H1 (cell line): ENCODE results near the gene IGFBP4. TPM values are rescaled to one million over a fixed set of nuclear protein-coding genes. Genes with fewer than 3 reads are reported as not detected.
A peak's percentile ranks its signal among the peaks of the same experiment; 100 is the strongest.

Experiments used
- CTCF ChIA-PET: fragments of 300-600 bp; sonication (Branson Sonifier 250); formaldehyde crosslinking; loops from one replicate; lab custom pipeline; 2021; ENCODE audit not compliant: partially characterized antibody; lab: Charles Lee
- POLR2A ChIA-PET: fragments of 300-600 bp; sonication (Branson Sonifier 250); formaldehyde crosslinking; loops from one replicate; lab custom pipeline; 2021; ENCODE audit warnings: inconsistent platforms; ENCODE audit not compliant: partially characterized antibody; lab: Charles Lee
- DNase-seq, 2 experiments: peaks; one replicate each; pipeline versions ENCODE4 v3.0.0 to v3.0.0-alpha.2; 2010 to 2022; ENCODE audit warnings: low spot score in 2 of 2, low read depth in 1 of 2, mixed read lengths in 1 of 2
- FAIRE-seq: peaks from 2 replicates; lab custom pipeline; 2011; peaks lifted over from hg19 to GRCh38; lab: Jason Lieb, UNC
- H2AFZ ChIP-seq: 2 replicates; pipeline ENCODE4 v1.8.1; 2012; ENCODE audit warnings: low read length, inconsistent platforms
- H2AK5ac ChIP-seq: 2 replicates; pipeline ENCODE4 v1.6.1; 2013; ENCODE audit warnings: low read depth, low read length
- H2BK120ac ChIP-seq: replicated peaks from 2 replicates; pipeline ENCODE3; 2013; ENCODE audit warnings: low read depth, low read length, inconsistent platforms
- H2BK12ac ChIP-seq: 2 replicates; pipeline ENCODE4 v1.6.1; 2013; ENCODE audit warnings: low read depth, low read length
- H2BK15ac ChIP-seq: 2 replicates; pipeline ENCODE4 v1.6.1; 2013; ENCODE audit warnings: low read length
- H2BK20ac ChIP-seq: 2 replicates; pipeline ENCODE4 v1.6.1; 2013; ENCODE audit warnings: low read length
- H2BK5ac ChIP-seq: 2 replicates; pipeline ENCODE4 v1.6.1; 2013; ENCODE audit warnings: low read depth, low read length
- H3K14ac ChIP-seq: 2 replicates; pipeline ENCODE4 v1.6.1; 2013; ENCODE audit warnings: inconsistent platforms; ENCODE audit not compliant: insufficient read length
- H3K18ac ChIP-seq: 2 replicates; pipeline ENCODE4 v1.6.1; 2013; ENCODE audit warnings: low read length; ENCODE audit errors: extremely low read depth
- H3K23ac ChIP-seq: 2 replicates; pipeline ENCODE4 v1.6.1; 2013; ENCODE audit warnings: inconsistent platforms; ENCODE audit not compliant: insufficient read length
- H3K23me2 ChIP-seq: 2 replicates; pipeline ENCODE4 v1.6.1; 2013; ENCODE audit warnings: low read depth, low read length
- H3K27ac ChIP-seq: 2 replicates; pipeline ENCODE4 v1.6.1; 2011; ENCODE audit warnings: low read depth, low read length, inconsistent platforms
- H3K27me3 ChIP-seq, 4 experiments: replicated peaks in 1 of 4; 1 replicate in 1 of 4; 2 replicates in 3 of 4; pipeline versions ENCODE4 v1.6.1 to v1.8.1; 2011 to 2013; ENCODE audit warnings: low read length in 3 of 4, mild to moderate bottlenecking in 3 of 4, inconsistent platforms in 2 of 4, mixed read lengths in 2 of 4, moderate library complexity in 1 of 4; ENCODE audit not compliant: control insufficient read depth in 3 of 4, insufficient read depth in 3 of 4; ENCODE audit errors: extremely low read depth in 1 of 4
- H3K36me3 ChIP-seq, 4 experiments: 2 replicates each; pipeline versions ENCODE4 v1.6.1 to v1.8.1; 2011 to 2013; ENCODE audit warnings: mild to moderate bottlenecking in 4 of 4, low read length in 3 of 4, moderate library complexity in 2 of 4, control low read depth in 1 of 4, inconsistent platforms in 1 of 4; ENCODE audit not compliant: insufficient read depth in 4 of 4, control insufficient read depth in 2 of 4
- H3K4ac ChIP-seq: replicated peaks from 2 replicates; pipeline ENCODE3; 2013; ENCODE audit warnings: low read length, low read depth, mixed read lengths, inconsistent platforms; ENCODE audit not compliant: insufficient read length
- H3K4me1 ChIP-seq, 4 experiments: replicated peaks in 1 of 4; 1 replicate in 1 of 4; 2 replicates in 3 of 4; pipeline versions ENCODE4 v1.6.1 to v1.8.1; 2011 to 2013; ENCODE audit warnings: low read length in 3 of 4, inconsistent platforms in 2 of 4, mixed read lengths in 1 of 4; ENCODE audit not compliant: insufficient read depth in 4 of 4, control insufficient read depth in 3 of 4
- H3K4me2 ChIP-seq, 2 experiments: 2 replicates each; pipeline versions ENCODE4 v1.6.1 to v1.8.1; 2011 to 2013; ENCODE audit warnings: low read depth in 2 of 2, low read length in 2 of 2, control low read depth in 1 of 2, inconsistent platforms in 1 of 2, mild to moderate bottlenecking in 1 of 2; ENCODE audit not compliant: insufficient read depth in 1 of 2
- H3K4me3 ChIP-seq, 4 experiments: fragments of 200-600, 300-600 bp in 1 of 4; sonication (generic), shearing (Covaris generic), sonication (Bioruptor Twin) in 1 of 4; 2 replicates each; pipeline versions ENCODE4 v1.5.1 to v1.8.1; 2011 to 2016; ENCODE audit warnings: low read length in 4 of 4, low read depth in 3 of 4, control low read depth in 2 of 4, inconsistent platforms in 2 of 4, mild to moderate bottlenecking in 2 of 4, mixed read lengths in 1 of 4, moderate library complexity in 1 of 4; ENCODE audit not compliant: insufficient read depth in 2 of 4; ENCODE audit errors: extremely low read depth in 1 of 4
- H3K56ac ChIP-seq: replicated peaks from 2 replicates; pipeline ENCODE3; 2013; ENCODE audit warnings: low read depth, mild to moderate bottlenecking, mixed read lengths, low read length, inconsistent platforms; ENCODE audit not compliant: insufficient read length
- H3K79me1 ChIP-seq: 2 replicates; pipeline ENCODE4 v1.6.1; 2013; ENCODE audit warnings: low read depth, low read length, control low read depth
- H3K79me2 ChIP-seq, 2 experiments: 2 replicates each; pipeline versions ENCODE4 v1.6.1 to v1.8.1; 2012 to 2013; ENCODE audit warnings: low read length in 2 of 2, mild to moderate bottlenecking in 2 of 2, inconsistent platforms in 1 of 2; ENCODE audit not compliant: insufficient read depth in 2 of 2, control insufficient read depth in 1 of 2
- H3K9ac ChIP-seq, 4 experiments: replicated peaks in 1 of 4; 1 replicate in 1 of 4; 2 replicates in 3 of 4; pipeline versions ENCODE4 v1.6.1 to v1.8.1; 2011 to 2013; ENCODE audit warnings: low read depth in 3 of 4, low read length in 3 of 4, control low read depth in 2 of 4, mild to moderate bottlenecking in 2 of 4, moderate library complexity in 2 of 4, inconsistent platforms in 1 of 4; ENCODE audit errors: extremely low read depth in 1 of 4
- H3K9me3 ChIP-seq, 2 experiments: 2 replicates each; pipeline versions ENCODE4 v1.6.1 to v1.8.1; 2012 to 2013; ENCODE audit warnings: mild to moderate bottlenecking in 2 of 2, moderate library complexity in 2 of 2, control low read depth in 1 of 2, inconsistent platforms in 1 of 2, low read depth in 1 of 2, low read length in 1 of 2, mixed read lengths in 1 of 2; ENCODE audit not compliant: insufficient read depth in 2 of 2
- H4K20me1 ChIP-seq, 2 experiments: replicated peaks in 1 of 2; 2 replicates each; pipeline versions ENCODE3 to v1.8.1; 2011 to 2013; ENCODE audit warnings: inconsistent platforms in 2 of 2, low read length in 2 of 2, mild to moderate bottlenecking in 1 of 2; ENCODE audit not compliant: insufficient read depth in 2 of 2, control insufficient read depth in 1 of 2
- H4K5ac ChIP-seq: 2 replicates; pipeline ENCODE4 v1.6.1; 2013; ENCODE audit warnings: low read length, low read depth, mixed read lengths, inconsistent platforms; ENCODE audit not compliant: insufficient read length
- H4K8ac ChIP-seq: 2 replicates; pipeline ENCODE4 v1.8.0; 2013; ENCODE audit warnings: mild to moderate bottlenecking, moderate library complexity, low read length, inconsistent platforms; ENCODE audit not compliant: insufficient read depth; ENCODE audit errors: extremely low read depth
- H4K91ac ChIP-seq: replicated peaks from 2 replicates; pipeline ENCODE3; 2013; ENCODE audit warnings: low read length, mixed read lengths, inconsistent platforms; ENCODE audit not compliant: insufficient read length
- BACH1 ChIP-seq: IDR thresholded peaks from 2 replicates; pipeline ENCODE4 v1.6.1; 2012; ENCODE audit warnings: low read length, improper control_type of control experiment
- BRCA1 ChIP-seq: IDR thresholded peaks from 2 replicates; pipeline ENCODE4 v1.6.1; 2012; ENCODE audit warnings: low read depth, low read length, improper control_type of control experiment
- CEBPB ChIP-seq: IDR thresholded peaks from 2 replicates; pipeline ENCODE4 v1.6.1; 2012; ENCODE audit warnings: low read depth, low read length
- GTF2F1 ChIP-seq: IDR thresholded peaks from 2 replicates; pipeline ENCODE4 v1.6.1; 2012; ENCODE audit warnings: low read depth, low read length, improper control_type of control experiment, borderline replicate concordance
- MAFK ChIP-seq: IDR thresholded peaks from 2 replicates; pipeline ENCODE4 v1.6.1; 2012; ENCODE audit warnings: low read depth, mild to moderate bottlenecking, improper control_type of control experiment, low read length
- POLR2AphosphoS5 ChIP-seq: IDR thresholded peaks from 2 replicates; pipeline ENCODE4 v1.6.1; 2011; ENCODE audit warnings: low read depth, low read length
- POU5F1 ChIP-seq: IDR thresholded peaks from 2 replicates; pipeline ENCODE4 v1.6.1; 2011; ENCODE audit warnings: low read depth, mild to moderate bottlenecking, low read length, moderate library complexity
- RXRA ChIP-seq: IDR thresholded peaks from 2 replicates; pipeline ENCODE4 v1.6.1; 2011; ENCODE audit warnings: low read depth, mild to moderate bottlenecking, low read length, moderate library complexity; ENCODE audit not compliant: insufficient read depth
- SIX5 ChIP-seq: IDR thresholded peaks from 2 replicates; pipeline ENCODE4 v1.6.1; 2011; ENCODE audit warnings: mild to moderate bottlenecking, low read depth, low read length
- SP1 ChIP-seq: IDR thresholded peaks from 2 replicates; pipeline ENCODE4 v1.6.1; 2011; ENCODE audit warnings: low read depth, low read length
- SP2 ChIP-seq: IDR thresholded peaks from 2 replicates; pipeline ENCODE4 v1.6.1; 2012; ENCODE audit warnings: mild to moderate bottlenecking, low read length, inconsistent platforms
- SRF ChIP-seq: IDR thresholded peaks from 2 replicates; pipeline ENCODE4 v1.6.1; 2011; ENCODE audit warnings: mild to moderate bottlenecking, low read depth, low read length, moderate library complexity
- TAF1 ChIP-seq: IDR thresholded peaks from 2 replicates; pipeline ENCODE4 v1.6.1; 2011; ENCODE audit warnings: mild to moderate bottlenecking, low read depth, low read length
- TEAD4 ChIP-seq: IDR thresholded peaks from 2 replicates; pipeline ENCODE4 v1.6.1; 2012; ENCODE audit warnings: low read depth, low read length, inconsistent platforms, mixed read lengths
- YY1 ChIP-seq: IDR thresholded peaks from 2 replicates; pipeline ENCODE4 v1.6.1; 2011; ENCODE audit warnings: low read depth, mild to moderate bottlenecking, low read length
- WGBS, 2 experiments: shearing (Covaris generic) in 1 of 2; methylation state at CpG; one replicate each; pipeline versions ENCODE4 v1.1.6 to v1.1.7; 2013 to 2015; ENCODE audit warnings: low lambda C conversion rate in 2 of 2, mixed read lengths in 2 of 2, inconsistent platforms in 1 of 2, low coverage in 1 of 2, missing lambda C conversion rate in 1 of 2; ENCODE audit not compliant: insufficient replicate concordance in 2 of 2, insufficient coverage in 1 of 2, insufficient read length in 1 of 2; ENCODE audit errors: extremely low coverage in 1 of 2, missing lambda C conversion rate in 1 of 2; 5-methylcytosine and 5-hydroxymethylcytosine counted together
- polyA plus RNA-seq, 7 experiments: library from polyadenylated mRNA; depleted of rRNA in 3 of 7; stranded (reverse) in 5 of 7; unstranded in 2 of 7; fragments of >200 nt in 5 of 7; fragments of 200-250 nt in 2 of 7; gene quantifications; 1 replicate in 5 of 7; 2 replicates in 1 of 7; 4 replicates in 1 of 7; pipeline versions ENCODE4 v1.2.1 to v1.2.3, GENCODE V29; 2011 to 2013; ENCODE audit warnings: missing spikeins in 2 of 7, mixed read lengths in 2 of 7
- total RNA-seq: library from RNA; stranded (reverse); fragmentation: NEBNext Ultra II Directional; extraction: Animal tissue kit (Norgen Biotek cat#: 25700); gene quantifications from 2 replicates; pipeline ENCODE4 v1.2.1, GENCODE V29; 2021

IGFBP4 gene
- total and polyA plus RNA-seq, 2 of the 8 experiments (the other 6 are each of a cell fraction or from before 2014, with no cell fraction given), result 85.5 to 105 TPM

GRCh38 chr17:40496634-40497420, 53.6 kb downstream of the IGFBP4 start:
- Histone ChIP-seq H3K18ac (no peak overlapping the region), H2BK5ac (no peak overlapping the region; the same call in 1 of the 2 replicates), H4K91ac (no peak overlapping the region), H4K8ac (no peak overlapping the region), H2BK120ac (no peak overlapping the region), H3K4me2 (no peak overlapping the region), H3K79me2 (no peaks in the 10 kb centered on the region), H3K27me3 (no peaks in the 10 kb centered on the region), H3K23me2 (peaks cover 3% of the 10 kb centered on the region; the same call in 1 of the 2 replicates), H3K4ac (no peak overlapping the region), H3K27ac (no peak overlapping the region), H4K20me1 (no peaks in the 10 kb centered on the region), H3K9ac (no peak overlapping the region), H2BK12ac (peak overlapping the region; percentile 87; the same call in 1 of the 2 replicates), H2BK20ac (no peak overlapping the region), H3K36me3 (no peaks in the 10 kb centered on the region), H2BK15ac (no peak overlapping the region; the same call in 1 of the 2 replicates), H4K5ac (no peak overlapping the region), H3K4me3 (no peak overlapping the region), H2AK5ac (no peak overlapping the region), H3K4me1 (peaks cover 5 to 20% (median 9%) of the 10 kb centered on the region in 4 experiments; a peak in 6 of 7 replicates), H2AFZ (no peak overlapping the region), H3K9me3 (no peaks in the 10 kb centered on the region), H3K23ac (no peak overlapping the region), H3K79me1 (no peaks in the 10 kb centered on the region), H3K56ac (no peak overlapping the region), H3K14ac (no peak overlapping the region)
- FAIRE-seq (no peak), DNase-seq (no peak)
- 79% methylated on average over 8 of the region's 9 CpGs; no CpG with 5 or more reads in 1 of the 2 experiments for WGBS, 2 experiments
- POLR2A ChIA-PET, result interaction anchor here (1.0 to 1.8 kb wide), 4 partner anchors 9 to 75 kb away, joined by 3 to 8 read pairs (median 4); no protein-coding TSS in a partner anchor
- CTCF ChIA-PET, result interaction anchor here (0.7 to 7.6 kb wide), 9 partner anchors 8 to 58 kb away, joined by 3 to 46 read pairs (median 4); no protein-coding TSS in a partner anchor
- TF ChIP-seq YY1 (no peak), TEAD4 (no peak), POLR2AphosphoS5 (no peak), TAF1 (no peak), SP2 (no peak), SIX5 (no peak), RXRA (no peak), CEBPB (no peak), BACH1 (no peak), MAFK (no peak), BRCA1 (no peak), SP1 (no peak), POU5F1 (no peak), SRF (no peak), GTF2F1 (no peak)
